HG02623 (cell line): ENCODE data around the gene ERCC3.
"Not testable (repeated sequence)": the region's sequence is repeated elsewhere in the genome, so short reads cannot be mapped to it uniquely, and the experiment has no call there.

Source experiments
- ATAC-seq: cut with Tn5 transposase; IDR thresholded peaks from one replicate; pipeline ENCODE4 v1.9.1; 2021; ENCODE audit warnings: moderate library complexity; ENCODE audit not compliant: unreplicated experiment

The ERCC3 gene

DNA sequence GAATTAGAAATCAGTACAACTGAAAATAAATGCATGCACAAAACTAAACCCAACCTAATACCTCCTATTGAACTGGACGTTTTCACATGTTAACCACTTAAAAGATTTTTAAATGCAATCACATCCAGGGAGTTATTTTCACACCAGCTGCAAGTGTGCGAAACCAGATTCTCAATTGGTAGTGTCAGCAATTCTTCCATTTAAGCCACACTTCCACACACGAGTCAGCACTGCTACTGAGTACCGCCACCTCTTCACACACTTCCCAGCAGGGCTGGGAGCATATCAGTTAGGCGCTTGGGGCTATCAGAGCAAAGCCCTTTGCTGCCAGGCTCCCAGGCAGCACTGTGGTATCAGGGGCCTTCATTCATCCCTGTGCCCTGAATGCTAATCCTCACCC, 14.2 kb downstream of the ERCC3 start:
- no peak for ATAC-seq

DNA sequence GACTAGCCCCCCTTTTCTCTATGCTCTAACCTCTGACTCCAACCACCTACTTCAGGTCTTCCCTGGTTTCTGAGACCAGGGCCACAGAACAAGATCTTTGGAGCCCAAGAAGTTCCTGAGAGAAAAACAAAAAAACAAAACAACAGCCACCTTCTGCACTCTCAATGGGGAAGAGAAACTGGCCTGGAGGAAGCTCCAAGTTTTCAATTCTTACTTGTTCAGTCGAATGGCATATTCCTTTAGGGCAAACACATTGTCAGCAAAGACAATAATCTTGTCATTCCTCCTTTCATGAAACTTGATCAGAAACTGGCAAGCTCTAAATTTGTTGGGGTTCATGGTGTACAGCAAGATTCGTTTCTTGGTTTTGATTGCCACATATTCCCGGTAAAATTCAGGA, 15.0 kb downstream of the ERCC3 start:
- ATAC-seq: no peak

DNA sequence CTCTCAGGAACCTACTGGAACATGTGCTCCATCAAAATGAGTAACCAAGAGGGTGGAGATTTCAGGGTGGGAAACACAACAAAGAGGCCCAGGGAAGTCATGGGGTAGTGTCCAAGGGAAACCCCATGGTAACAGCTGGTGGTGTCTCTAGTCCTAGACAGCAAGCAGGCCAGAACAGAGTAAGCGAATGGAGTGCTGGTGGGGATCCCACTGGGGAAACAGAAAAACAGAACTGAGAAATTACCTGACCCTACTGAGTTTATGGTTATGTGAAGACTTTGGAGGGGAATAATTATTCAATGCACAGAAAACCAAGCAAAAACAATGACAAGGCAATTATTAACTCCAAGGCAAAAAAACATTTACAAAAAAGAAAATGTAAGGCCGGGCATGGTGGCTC, 16.9 kb downstream of the ERCC3 start:
- ATAC-seq: peak; percentile 80

DNA sequence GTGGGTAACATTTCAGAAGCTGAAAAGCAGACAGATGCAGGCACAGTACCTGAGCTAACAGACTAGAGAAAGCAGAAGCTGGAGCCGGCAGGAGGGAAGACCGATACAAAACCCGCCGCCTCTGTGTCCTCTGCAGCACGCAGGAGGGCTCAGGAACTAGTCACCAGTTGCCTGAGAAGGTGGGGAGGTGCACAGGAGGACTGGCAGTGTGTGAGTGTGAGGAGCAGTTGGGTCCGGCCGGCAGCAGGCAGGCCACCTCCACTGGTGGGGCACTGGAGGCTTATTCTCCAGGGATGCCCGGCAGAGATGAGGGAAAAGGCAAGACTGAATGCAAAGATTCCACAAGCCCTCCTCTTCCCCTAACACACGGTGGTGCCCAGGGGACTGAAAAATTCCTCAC, 18.2 kb downstream of the ERCC3 start:
- no peak for ATAC-seq

DNA sequence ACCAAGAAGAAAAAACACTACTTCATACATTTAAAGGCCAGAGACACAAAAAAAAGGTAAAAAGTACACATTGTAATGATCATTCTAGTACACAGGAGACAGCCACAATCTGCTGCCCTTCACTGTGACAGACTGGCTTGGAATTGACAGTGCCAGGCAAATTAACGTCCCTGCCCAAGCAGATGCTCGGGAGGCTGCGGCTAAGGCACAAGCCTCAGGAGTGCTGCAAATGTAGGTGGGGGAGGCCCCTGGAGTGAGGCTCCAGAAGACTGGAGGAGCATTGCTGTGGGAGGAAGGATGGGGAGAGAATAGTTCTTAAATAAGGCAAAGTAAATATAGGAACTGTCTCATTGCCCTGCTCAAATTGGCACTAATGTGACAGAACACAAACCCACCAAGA, 18.6 kb downstream of the ERCC3 start:
- no peak for ATAC-seq

DNA sequence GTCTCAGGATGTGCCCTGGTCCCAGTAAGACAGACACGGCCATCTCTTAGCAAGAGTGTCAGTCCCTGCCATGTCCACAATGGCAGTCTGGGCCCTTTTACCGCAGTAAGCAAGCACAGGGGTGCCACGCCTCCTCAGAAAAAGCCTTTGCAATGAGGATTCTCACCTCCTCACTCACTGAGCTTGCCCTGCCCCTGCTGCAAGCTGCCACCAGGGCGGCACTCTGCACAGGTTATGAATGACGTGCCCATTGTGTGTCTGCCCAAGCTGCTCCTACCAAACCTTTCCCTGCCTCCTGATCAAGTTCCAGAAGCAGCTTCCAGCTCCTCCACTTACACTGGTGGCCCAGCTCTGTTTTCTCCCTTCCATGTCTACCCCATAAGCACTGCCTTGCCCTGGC, 23.3 kb downstream of the ERCC3 start:
- ATAC-seq: no peak

DNA sequence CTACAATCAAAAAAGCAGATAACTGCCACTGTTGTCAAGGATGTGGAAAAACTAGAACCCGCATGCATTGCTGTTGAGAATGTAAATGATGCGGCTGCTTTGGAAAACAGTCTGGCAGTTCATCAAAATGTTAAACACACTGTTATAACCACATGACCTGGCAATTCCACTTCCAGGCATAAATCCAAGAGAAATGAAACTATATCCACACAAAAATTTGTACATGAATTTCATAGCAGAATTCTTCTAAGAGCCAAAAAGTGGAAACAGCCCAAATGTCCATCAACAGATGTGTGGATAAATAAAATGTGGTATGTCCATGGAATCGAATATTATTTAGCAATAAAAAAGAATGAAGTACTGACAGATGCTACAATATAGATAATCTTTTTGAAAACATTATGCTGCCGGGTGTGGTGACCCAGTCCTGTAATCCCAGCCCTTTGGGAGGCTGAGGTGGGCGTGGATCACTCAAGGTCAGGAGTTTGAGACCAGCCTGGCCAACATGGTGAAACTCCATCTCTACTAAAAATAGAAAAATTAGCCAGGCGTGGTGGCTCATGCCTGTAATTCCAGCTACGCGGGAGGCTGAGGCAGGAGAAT, 32.0 kb downstream of the ERCC3 start:
- no peak for ATAC-seq

DNA sequence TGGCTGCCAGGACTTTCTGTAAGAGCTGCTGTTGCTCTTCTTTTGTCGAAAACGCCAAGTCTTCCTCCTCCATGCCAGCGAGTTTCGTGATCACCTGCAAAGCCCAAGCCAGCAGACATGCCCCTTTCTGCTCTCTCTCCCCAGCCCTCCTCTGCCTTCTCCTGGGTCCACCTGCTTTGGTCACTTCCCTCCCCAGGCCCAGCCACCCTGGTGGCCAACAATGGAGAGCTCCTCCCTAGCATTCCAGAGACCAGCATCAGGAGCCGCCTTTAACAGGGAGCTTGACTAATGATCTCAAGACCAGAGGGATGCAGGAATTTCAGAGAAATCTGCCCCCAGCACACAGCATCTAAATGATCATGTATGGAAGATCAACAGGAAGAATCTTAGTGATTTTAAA, 34.6 kb downstream of the ERCC3 start:
- no peak for ATAC-seq

DNA sequence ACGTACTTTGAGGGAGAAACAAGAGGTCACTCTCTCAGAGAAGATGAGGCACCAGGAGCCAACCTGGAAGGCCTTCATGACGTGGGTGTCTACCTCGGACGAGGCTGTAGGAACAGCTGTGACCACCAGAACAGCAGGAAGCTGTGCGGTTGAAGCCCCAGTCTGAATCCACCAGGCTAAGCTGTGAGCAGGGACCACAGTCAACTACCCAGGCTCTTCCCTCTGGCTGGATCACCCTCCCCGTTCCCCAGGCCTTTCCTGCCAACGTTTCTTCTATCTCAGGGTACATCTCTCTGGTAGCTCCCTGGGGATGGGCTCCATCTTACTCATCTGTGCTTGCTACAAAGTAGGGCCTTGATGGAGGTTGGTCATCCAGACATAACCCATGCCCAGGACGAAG, 37.1 kb downstream of the ERCC3 start:
- no peak for ATAC-seq

DNA sequence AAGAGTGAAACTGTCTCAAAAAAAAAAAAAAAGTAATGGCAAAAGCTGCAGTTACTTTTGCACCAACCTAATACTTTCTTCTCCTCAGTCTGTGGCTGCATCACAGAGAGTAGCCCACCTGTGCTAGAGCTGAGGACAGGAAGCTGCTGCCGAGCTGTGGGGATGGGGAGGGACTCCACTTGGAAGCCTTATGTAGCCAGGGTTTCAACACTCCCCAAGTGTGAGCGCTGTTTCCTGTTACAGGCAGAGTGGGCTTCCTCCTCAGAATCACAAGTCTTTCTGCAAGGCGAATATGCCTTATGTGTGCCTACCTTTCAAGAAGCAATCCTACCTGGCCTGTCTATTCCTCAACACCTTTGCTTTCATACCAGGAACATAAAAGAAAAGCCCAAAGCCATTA, 37.6 kb downstream of the ERCC3 start:
- ATAC-seq: no peak

DNA sequence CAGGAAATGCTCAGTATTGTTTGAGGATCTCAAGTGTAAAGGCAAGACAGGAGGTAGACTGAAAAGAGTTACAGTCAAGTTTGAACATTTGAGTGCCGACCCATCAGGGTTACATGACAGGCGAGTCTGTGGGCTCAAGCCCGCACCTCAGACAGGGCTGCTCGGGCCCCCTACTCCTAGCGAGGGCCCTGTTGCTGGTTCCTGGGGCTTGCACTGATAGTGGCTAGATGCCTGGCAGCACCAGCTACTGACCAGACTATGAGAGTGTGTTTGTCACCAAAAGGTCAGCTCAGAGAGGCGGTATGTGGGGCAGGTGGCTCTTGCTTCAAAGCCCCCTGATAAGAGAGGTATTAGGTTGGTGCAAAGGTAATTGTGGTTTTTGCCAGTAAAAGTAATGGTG, 38.2 kb downstream of the ERCC3 start:
- ATAC-seq: no peak

DNA sequence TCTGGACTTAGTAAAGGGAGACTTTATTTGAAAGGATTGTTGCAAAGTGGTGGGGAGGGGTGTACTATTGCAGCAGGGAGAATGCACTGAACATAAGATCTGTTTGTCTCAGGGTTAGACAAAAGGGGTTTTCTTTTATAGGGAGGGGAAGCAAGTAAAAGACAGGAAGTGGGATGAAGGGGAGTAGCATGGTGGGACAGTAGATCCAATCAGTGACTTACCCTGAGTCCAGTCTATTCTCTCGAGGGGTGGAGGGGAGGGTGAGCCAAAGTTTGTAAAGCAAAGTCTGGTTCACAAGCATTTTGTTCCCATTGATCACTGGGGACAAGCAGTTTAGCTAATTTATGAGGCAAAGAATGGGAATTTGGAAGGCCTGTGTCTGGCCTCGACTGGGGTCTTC, 38.8 kb downstream of the ERCC3 start:
- ATAC-seq: no peak

DNA sequence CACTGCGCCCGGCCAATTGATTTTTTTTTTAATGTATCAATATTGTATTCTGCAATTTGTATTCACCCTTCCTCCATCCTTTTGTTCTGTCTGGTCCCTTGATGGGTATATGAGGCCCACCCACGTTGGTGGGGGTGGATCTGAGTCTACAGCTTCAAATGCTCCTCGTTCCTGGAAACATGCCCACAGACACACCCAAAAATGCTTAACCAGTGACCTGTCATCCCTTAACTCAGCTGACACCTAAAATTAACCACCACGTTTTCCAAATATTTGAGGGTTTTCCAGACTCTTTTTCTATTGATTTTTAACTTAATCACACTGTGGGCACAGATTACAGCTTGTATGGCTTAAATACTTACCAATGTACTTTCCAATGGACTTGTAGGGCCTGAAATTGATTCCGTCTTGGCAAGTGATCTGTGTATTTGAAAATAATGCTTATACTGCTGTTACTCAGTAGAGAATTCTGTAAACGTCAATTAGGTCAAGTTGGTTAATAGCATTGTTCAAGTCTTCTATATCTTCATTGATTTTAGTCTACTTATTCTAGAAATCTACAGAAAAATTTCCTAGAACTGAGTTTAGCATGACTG, 39.5 kb downstream of the ERCC3 start:
- no peak for ATAC-seq

DNA sequence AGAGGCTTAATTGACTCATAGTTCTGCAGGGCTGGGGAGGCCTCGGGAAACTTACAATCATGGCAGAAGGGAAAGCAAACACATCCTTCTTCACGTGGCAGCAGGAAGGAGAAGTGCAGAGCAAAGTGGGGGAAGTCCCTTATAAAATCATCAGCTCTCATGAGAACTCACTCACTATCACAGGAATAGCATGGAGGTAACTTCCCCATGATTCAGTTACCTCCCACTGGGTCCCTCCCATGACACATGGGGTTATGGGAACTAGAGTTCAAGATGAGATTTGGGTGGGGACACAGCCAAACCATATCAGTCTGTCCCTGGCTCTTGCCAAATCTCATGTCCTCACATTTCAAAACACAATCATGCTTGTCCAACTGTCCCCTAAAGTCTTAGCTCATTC, 52.8 kb downstream of the ERCC3 start:
- not testable (repeated sequence) for ATAC-seq

DNA sequence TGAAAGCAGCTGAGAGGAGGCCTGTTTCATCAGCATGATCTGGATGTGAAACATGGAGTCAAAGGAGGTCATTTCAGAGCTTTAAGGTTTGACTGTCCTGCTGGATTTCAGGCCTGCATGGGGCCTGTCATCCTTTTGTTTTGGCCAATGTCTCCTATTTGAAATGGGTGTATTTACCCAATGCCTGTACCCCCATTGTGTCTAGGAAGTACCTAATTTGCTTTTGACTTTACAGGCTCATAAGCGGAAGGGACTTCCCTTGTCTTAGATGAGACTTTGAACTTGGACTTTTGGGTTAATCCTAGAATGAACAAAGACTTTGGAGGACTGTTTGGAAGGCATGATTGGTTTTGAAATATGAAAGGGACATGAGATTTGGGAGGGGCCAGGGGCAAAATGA, 54.5 kb downstream of the ERCC3 start:
- no peak for ATAC-seq

DNA sequence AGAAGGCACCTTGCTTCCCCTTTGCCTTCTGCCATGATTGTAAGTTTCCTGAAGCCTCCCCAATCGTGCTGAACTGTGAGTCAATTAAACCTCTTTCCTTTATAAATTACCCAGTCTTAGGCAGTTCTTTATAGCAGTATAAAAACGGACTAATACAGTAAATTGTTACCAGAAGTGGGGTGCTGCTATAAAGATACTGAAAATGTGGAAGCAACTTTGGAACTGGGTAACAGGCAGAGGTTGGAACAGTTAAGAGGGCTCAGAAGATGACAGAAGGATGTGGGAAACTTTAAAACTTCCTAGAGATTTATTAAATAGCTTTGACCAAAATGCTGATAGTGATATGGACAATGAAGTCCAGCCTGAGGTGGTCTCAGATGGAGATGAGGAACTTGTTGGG, 56.2 kb downstream of the ERCC3 start:
- ATAC-seq: not testable (repeated sequence)

DNA sequence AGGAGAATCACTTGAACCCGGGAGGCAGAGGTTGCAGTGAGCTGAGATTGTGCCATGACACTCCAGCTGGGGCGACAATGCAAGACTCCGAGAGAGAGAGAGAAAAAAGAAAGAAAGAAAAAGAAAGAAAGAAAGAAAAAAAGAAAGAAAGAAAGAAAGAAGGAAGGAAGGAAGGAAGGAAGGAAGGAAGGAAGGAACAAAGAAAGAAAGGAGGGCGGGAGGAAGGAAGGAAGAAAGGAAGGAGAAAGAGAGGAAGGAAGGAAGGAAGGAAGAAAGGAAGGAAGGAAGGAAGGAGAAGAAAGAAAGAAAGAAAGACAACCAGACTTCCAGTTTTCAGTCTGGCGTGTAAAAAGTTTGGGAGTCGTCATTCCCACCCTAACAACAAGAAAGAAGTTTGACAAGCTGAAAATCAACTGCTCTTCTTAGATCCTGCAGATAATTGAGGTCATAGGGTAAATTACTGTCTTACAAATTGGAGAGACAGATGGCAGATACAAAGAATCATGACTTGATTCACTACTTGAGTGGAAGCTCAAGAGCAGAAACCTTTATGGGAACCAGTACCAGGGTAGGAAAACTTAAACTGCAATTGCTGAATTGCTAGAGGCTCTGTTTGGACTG, 58.8 kb downstream of the ERCC3 start:
- no peak for ATAC-seq

DNA sequence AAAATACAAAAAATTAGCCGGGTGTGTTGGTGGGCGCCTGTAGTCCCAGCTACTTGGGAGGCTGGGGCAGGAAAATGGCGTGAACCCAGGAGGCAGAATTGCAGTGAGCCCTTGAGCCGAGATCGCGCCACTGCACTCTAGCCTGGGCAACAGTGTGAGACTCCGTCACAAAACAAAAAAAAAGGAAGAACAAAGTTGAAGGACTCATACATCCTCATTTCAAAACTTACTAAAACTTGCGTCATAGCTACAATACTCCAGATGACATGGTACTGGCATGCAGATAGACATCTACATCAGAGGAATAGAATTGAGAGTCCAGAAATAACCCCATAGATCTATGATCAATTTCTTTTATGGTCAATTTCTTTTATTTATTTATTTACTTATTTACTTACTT, 60.2 kb downstream of the ERCC3 start:
- no peak for ATAC-seq

DNA sequence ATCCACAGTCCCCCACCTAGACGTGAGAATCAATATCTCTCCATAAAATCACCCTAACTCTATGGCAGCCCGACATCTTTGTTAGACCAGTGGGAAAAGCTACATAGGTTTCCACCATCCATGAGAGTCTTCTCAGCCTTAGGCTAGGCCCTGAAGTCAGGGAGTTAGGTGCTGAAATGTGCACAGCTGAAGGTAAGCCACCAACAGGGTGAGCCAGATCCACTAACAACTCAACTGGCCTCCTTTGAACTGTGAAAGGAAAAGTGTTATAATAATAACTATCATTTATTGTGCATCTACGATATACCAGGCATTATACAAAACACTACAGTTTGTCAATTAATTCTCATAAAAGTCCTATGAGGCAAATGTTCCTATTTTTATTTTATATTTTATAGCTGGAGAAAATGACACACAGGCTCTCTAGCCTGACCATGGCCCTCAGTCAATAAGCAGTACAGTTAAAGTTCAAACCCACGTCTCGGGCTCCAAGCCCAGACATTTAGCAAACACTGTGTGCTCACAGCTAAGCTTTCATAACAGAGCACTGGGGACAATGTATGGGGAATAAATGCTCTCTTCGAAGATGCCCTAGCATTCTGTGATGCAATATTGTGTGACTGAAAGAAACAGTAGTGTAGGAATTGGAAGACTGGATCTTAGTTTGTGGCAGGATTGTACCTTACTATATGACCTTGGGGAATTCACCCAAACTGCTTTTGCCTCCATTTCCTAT, 62.6 kb downstream of the ERCC3 start:
- ATAC-seq: no peak

DNA sequence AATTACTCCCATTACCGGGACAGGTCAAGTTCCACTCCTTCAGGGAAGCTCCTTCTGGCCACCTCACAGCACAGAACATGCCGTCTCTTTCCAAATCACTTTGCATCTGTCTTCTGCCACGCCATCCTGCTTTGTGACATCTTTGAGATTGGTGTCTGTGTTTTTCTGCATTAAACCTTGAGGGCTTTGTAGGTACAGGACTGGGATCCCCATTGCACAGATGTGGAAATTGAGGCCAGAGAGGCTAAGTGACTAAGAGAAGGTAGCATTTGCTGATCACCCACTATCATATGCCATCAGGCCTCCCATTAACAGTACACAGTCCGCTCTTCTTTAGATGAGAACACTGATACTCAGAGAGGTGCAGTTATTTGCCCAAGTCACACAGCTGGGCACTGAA, 64.4 kb downstream of the ERCC3 start:
- no peak for ATAC-seq

DNA sequence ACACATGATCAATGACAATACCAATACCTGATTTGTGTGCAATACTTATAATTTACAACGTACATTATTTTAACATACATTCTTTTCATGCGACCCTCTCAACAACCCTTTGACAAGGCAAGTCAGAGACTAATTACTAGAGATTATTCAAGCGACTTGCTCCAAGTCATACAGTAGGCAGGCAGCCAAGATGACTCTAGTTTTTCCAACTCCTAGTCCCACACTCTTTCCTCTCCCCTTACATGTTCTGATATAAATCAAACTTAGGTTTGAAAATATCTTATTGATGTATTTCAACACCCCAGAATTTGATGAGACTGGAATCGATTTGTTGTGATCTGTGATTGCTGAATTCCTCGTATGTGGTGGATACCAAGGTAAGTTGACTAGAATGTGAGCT, 65.8 kb downstream of the ERCC3 start:
- ATAC-seq: no peak

DNA sequence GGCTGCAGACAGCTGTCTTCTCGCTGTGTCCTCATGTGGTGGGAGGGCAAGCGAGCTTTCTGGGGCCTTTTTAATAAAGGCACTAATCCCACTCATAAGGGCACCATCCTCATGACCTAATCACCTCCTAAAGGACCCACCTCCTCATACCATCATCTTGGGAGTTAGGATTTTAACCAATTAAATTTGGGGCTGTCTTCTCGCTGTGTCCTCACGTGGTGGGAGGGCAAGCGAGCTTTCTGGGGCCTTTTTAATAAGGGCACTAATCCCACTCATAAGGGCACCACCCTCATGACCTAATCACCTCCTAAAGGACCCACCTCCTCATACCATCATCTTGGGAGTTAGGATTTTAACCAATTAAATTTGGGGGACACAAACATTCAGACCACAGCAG, 66.7 kb downstream of the ERCC3 start:
- ATAC-seq: not testable (repeated sequence)
